Measurements from ENCODE around the gene ANKZF1. TPM values are rescaled to one million over a fixed set of nuclear protein-coding genes. Genes with fewer than 3 reads are reported as not detected.
A peak's percentile ranks its signal among the peaks of the same experiment; 100 is the strongest.

The ANKZF1 gene
- total and polyA plus RNA-seq, 2 donors (not counting 1 experiment from before 2014, with no cell fraction given) = 152 to 181 TPM

GRCh38 chr2:219280651-219281050, 51.0 kb downstream of the ANKZF1 start:
- 69% methylated on average over 3 of the region's 4 CpGs for WGBS (ENCODE audit: insufficient coverage)
- no peak for ATAC-seq (ENCODE audit: low read depth)
- Histone ChIP-seq H3K4me1 (ENCODE audit: control insufficient read depth in 2 of 2, insufficient read depth in 2 of 2, low read length in 2 of 2) (peaks cover 32 to 48% of the 10 kb centered on the region in 2 donors), H3K27ac (ENCODE audit: low read length in 2 of 2) (peak overlapping the region; percentile 98 to 100), H3K4me3 (ENCODE audit: control extremely low read depth in 1 of 5, extremely low read depth in 1 of 5, insufficient read depth in 1 of 5, low read depth in 2 of 5, low read length in 4 of 5) (no peak overlapping the region), H3K27me3 (replicated peaks in 1 of 4; ENCODE audit: control extremely low read depth in 1 of 4, control insufficient read depth in 3 of 4, insufficient read depth in 4 of 4, low read length in 3 of 4) (no peaks in the 10 kb centered on the region), H2AFZ (ENCODE audit: insufficient read depth, low read depth, low read length, poor library complexity, severe bottlenecking) (no peak overlapping the region), H3K4me2 (replicated peaks; ENCODE audit: low read depth, low read length, poor library complexity, severe bottlenecking) (peak overlapping the region; percentile 93), H3K9me3 (ENCODE audit: control extremely low read depth in 1 of 3, control insufficient read depth in 2 of 3, insufficient read depth in 1 of 3, low read length in 2 of 3) (no peaks in the 10 kb centered on the region), H4K20me1 (ENCODE audit: control insufficient read depth, insufficient read depth, low read length, poor library complexity, severe bottlenecking) (peaks cover 48% of the 10 kb centered on the region), H3K9ac (ENCODE audit: low read length) (peak overlapping the region; percentile 98), H3K79me2 (ENCODE audit: control insufficient read depth, insufficient read depth, low read length) (peaks cover 17% of the 10 kb centered on the region), H3K36me3 (replicated peaks in 1 of 2; ENCODE audit: control extremely low read depth in 1 of 2, control insufficient read depth in 1 of 2, extremely low read depth in 1 of 2, insufficient read depth in 2 of 2, low read length in 1 of 2) (peaks cover 2 to 56% of the 10 kb centered on the region in 2 experiments)
- intact Hi-C loops (cut with micrococcal nuclease) = no loop called here
- H3K27me3 Mint-ChIP-seq = no peaks in the 10 kb centered on the region
- peak overlapping the region; percentile 92 for H3K4me3 Mint-ChIP-seq
- ChIA-PET CTCF (interaction anchor here (0.6 to 15.8 kb wide), 12 partner anchors 13 to 126 kb away, joined by 3 to 239 read pairs (median 4); partner anchors contain the start of genes ANKZF1, ATG9A, CNPPD1 and GLB1L), POLR2A (interaction anchor here (0.8 to 7.2 kb wide), 6 partner anchors 14 to 107 kb away, joined by 3 to 106 read pairs (median 22); partner anchors contain the start of genes CNPPD1, DNPEP, RETREG2 and TUBA4A)
- H3K4me1 Mint-ChIP-seq = peaks cover 44% of the 10 kb centered on the region
- no peaks in the 10 kb centered on the region for H3K9me3 Mint-ChIP-seq (ENCODE audit: insufficient read depth)
- peak; percentile 55 for DNase-seq
- TF ChIP-seq EZH2 (IDR thresholded peaks at IDR 0.05; ENCODE audit: borderline replicate concordance, insufficient read depth, low read depth, low read length, poor library complexity, severe bottlenecking) (no peak), CTCF (IDR thresholded peaks at IDR 0.05) (no peak)
- H3K27ac Mint-ChIP-seq = peak overlapping the region; percentile 96

GRCh38 chr2:219281588-219281987, 52.0 kb downstream of the ANKZF1 start:
- Mint-ChIP-seq H3K4me1 (peaks cover 40% of the 10 kb centered on the region), H3K27ac (no peak overlapping the region), H3K9me3 (ENCODE audit: insufficient read depth) (no peaks in the 10 kb centered on the region), H3K27me3 (no peaks in the 10 kb centered on the region), H3K4me3 (peak overlapping the region; percentile 92)
- Histone ChIP-seq H3K79me2 (ENCODE audit: control insufficient read depth, insufficient read depth, low read length) (peaks cover 8% of the 10 kb centered on the region), H4K20me1 (ENCODE audit: control insufficient read depth, insufficient read depth, low read length, poor library complexity, severe bottlenecking) (peaks cover 50% of the 10 kb centered on the region), H3K27ac (ENCODE audit: low read length in 2 of 2) (no peak overlapping the region), H3K27me3 (replicated peaks in 1 of 4; ENCODE audit: control extremely low read depth in 1 of 4, control insufficient read depth in 3 of 4, insufficient read depth in 4 of 4, low read length in 3 of 4) (no peaks in the 10 kb centered on the region), H3K4me2 (replicated peaks; ENCODE audit: low read depth, low read length, poor library complexity, severe bottlenecking) (no peak overlapping the region), H3K4me3 (ENCODE audit: control extremely low read depth in 1 of 5, extremely low read depth in 1 of 5, insufficient read depth in 1 of 5, low read depth in 2 of 5, low read length in 4 of 5) (no peak overlapping the region), H2AFZ (ENCODE audit: insufficient read depth, low read depth, low read length, poor library complexity, severe bottlenecking) (no peak overlapping the region), H3K4me1 (ENCODE audit: control insufficient read depth in 2 of 2, insufficient read depth in 2 of 2, low read length in 2 of 2) (peaks cover 32 to 44% of the 10 kb centered on the region in 2 donors), H3K9ac (ENCODE audit: low read length) (no peak overlapping the region), H3K9me3 (ENCODE audit: control extremely low read depth in 1 of 3, control insufficient read depth in 2 of 3, insufficient read depth in 1 of 3, low read length in 2 of 3) (no peaks in the 10 kb centered on the region), H3K36me3 (replicated peaks in 1 of 2; ENCODE audit: control extremely low read depth in 1 of 2, control insufficient read depth in 1 of 2, extremely low read depth in 1 of 2, insufficient read depth in 2 of 2, low read length in 1 of 2) (peaks cover 2 to 62% of the 10 kb centered on the region in 2 experiments)
- ATAC-seq (ENCODE audit: low read depth) = no peak
- CTCF ChIA-PET = interaction anchor here (0.7 to 15.8 kb wide), 6 partner anchors 12 to 111 kb away, joined by 3 to 239 read pairs (median 4); partner anchors contain the start of genes ANKZF1, ATG9A, GLB1L and STK16
- TF ChIP-seq CTCF (IDR thresholded peaks at IDR 0.05) (no peak), EZH2 (IDR thresholded peaks at IDR 0.05; ENCODE audit: borderline replicate concordance, insufficient read depth, low read depth, low read length, poor library complexity, severe bottlenecking) (no peak)
- POLR2A ChIA-PET = interaction anchor here (0.6 to 7.2 kb wide), 5 partner anchors 13 to 400 kb away, joined by 3 to 106 read pairs (median 39); partner anchors contain the start of genes CNPPD1, RETREG2, TUBA4A and TUBA4B
- intact Hi-C loops (cut with micrococcal nuclease) = no loop called here
- WGBS (ENCODE audit: insufficient coverage) = 92% methylated on average over 7 of the region's 8 CpGs
- no peak for DNase-seq

Measured in B cell (primary cell).